MCF 10A (cell line): ENCODE data around the gene HAL. TPM values are rescaled to one million over a fixed set of nuclear protein-coding genes. Genes with fewer than 3 reads are reported as not detected.

ENCODE experiments used
- BruUV-seq: library from RNA; stranded (reverse); fragments of 400-500 nt; replicated peaks from 2 replicates; lab custom pipeline; 2021; lab: Mats Ljungman, UMichigan
- CTCF ChIA-PET: fragments of 300-600 bp; sonication (Branson Sonifier 250); formaldehyde crosslinking; extraction: SDS; loops from one replicate; lab custom pipeline; 2021; ENCODE audit warnings: antibody characterized with exemption, inconsistent platforms; lab: Yijun Ruan, JAX
- POLR2A ChIA-PET: fragments of 300-600, 350-650 bp; sonication (Branson Sonifier 250); formaldehyde crosslinking; extraction: SDS; loops from one replicate; lab custom pipeline; 2020; ENCODE audit warnings: antibody characterized with exemption, inconsistent platforms; lab: Yijun Ruan, JAX
- DNase-seq: peaks from one replicate; pipeline ENCODE4 v3.0.0-alpha.2; 2018; ENCODE audit not compliant: unreplicated experiment
- H3K27ac Mint-ChIP-seq: one replicate; pipeline ENCODE4 v1.8.0; 2022; ENCODE audit warnings: mild to moderate bottlenecking, low read depth, mixed read lengths; ENCODE audit not compliant: unreplicated experiment
- H3K27me3 Mint-ChIP-seq: one replicate; pipeline ENCODE4 v1.8.0; 2022; ENCODE audit warnings: mixed read lengths; ENCODE audit not compliant: insufficient read depth, unreplicated experiment
- H3K36me3 Mint-ChIP-seq: one replicate; pipeline ENCODE4 v1.8.0; 2022; ENCODE audit warnings: mild to moderate bottlenecking, moderate library complexity, mixed read lengths; ENCODE audit not compliant: insufficient read depth, unreplicated experiment
- H3K4me1 Mint-ChIP-seq: one replicate; pipeline ENCODE4 v1.8.0; 2022; ENCODE audit warnings: mixed read lengths; ENCODE audit not compliant: insufficient read depth, unreplicated experiment
- H3K4me3 Mint-ChIP-seq: one replicate; pipeline ENCODE4 v1.8.0; 2022; ENCODE audit warnings: mild to moderate bottlenecking, moderate library complexity, mixed read lengths; ENCODE audit not compliant: unreplicated experiment
- H3K9me3 Mint-ChIP-seq: one replicate; pipeline ENCODE4 v1.8.0; 2022; ENCODE audit warnings: mixed read lengths; ENCODE audit not compliant: unreplicated experiment
- intact Hi-C: fragments of 100-400 bp; cut with micrococcal nuclease; formaldehyde crosslinking; loops from 2 replicates; pipeline ENCODE4 v1.14.1; 2022
- total RNA-seq: library from RNA; stranded (reverse); gene quantifications from 2 replicates; pipeline ENCODE4 v1.2.3, GENCODE V29; 2022
- TF ChIP-seq, protein P1 (sequence below): fragments of 200-600 bp; IDR thresholded peaks from one replicate; pipeline ENCODE4 v1.8.0; 2022; ENCODE audit warnings: antibody characterized with exemption, mild to moderate bottlenecking; ENCODE audit not compliant: unreplicated experiment

HAL gene
- total RNA-seq, 1 experiment from 2014 or later, result 1.1 TPM

DNA sequence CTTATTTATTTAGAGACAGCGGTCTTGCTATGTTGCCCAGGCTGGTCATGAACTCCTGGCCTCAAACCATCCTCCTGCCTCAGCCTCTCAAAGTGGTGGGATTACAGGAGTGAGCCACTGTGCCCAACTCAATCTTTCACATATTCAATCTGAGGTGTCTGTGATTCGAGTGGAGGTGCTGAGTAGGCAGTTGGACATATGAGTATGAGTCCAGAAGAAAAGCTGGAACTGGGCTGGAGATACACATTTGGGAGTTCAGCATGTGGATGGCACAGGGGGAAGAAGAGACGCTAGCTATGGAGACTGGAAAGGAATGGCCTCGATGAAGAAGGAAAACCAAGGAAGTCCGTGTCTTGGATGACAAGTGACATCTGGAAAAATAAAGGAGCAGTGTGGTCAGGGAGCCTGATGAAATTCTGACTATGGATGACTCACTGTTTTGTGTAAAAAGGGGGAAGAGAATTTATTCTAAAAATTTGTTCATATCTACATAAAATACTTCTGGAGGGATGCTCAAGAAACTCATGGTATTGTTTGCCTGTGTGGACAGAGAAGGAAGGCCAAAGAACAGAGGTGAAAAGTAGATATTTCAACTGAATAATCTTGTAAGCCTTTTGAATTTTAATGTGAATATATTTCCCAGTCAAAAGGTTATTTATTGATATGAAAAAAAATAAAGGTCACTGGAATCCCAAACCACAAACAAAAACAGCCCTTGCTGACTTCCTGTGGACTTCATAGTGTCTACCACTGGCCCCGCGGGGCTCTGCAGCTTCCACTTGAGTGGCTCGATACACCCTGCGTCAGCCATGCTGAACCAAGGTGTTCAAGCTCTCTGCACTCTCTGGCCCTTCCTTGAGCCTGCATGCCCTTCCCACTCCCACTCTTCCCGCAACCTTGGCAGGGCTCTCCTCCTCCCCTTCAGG lies 48.1 kb upstream of the HAL start:
- Mint-ChIP-seq H3K4me1 (peaks cover 36% of the 10 kb centered on the region), H3K9me3 (no peaks in the 10 kb centered on the region), H3K36me3 (no peaks in the 10 kb centered on the region), H3K27ac (peak overlapping the region; percentile 87), H3K4me3 (no peak overlapping the region), H3K27me3 (no peaks in the 10 kb centered on the region)
- peak; percentile 68 for DNase-seq
- intact Hi-C loops, result no loop called here
- BruUV-seq, result no TSS peak
- ChIA-PET CTCF (no interaction called here), POLR2A (interaction anchor here (1.0 kb wide), 1 partner anchor 9 kb away, joined by 7 read pairs; the partner anchor contains the start of gene LTA4H)
- TF ChIP-seq, protein P1, sequence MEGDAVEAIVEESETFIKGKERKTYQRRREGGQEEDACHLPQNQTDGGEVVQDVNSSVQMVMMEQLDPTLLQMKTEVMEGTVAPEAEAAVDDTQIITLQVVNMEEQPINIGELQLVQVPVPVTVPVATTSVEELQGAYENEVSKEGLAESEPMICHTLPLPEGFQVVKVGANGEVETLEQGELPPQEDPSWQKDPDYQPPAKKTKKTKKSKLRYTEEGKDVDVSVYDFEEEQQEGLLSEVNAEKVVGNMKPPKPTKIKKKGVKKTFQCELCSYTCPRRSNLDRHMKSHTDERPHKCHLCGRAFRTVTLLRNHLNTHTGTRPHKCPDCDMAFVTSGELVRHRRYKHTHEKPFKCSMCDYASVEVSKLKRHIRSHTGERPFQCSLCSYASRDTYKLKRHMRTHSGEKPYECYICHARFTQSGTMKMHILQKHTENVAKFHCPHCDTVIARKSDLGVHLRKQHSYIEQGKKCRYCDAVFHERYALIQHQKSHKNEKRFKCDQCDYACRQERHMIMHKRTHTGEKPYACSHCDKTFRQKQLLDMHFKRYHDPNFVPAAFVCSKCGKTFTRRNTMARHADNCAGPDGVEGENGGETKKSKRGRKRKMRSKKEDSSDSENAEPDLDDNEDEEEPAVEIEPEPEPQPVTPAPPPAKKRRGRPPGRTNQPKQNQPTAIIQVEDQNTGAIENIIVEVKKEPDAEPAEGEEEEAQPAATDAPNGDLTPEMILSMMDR, result no peak

- Mint-ChIP-seq H3K9me3 (no peaks in the 10 kb centered on the region), H3K36me3 (no peaks in the 10 kb centered on the region), H3K4me1 (peaks cover 16% of the 10 kb centered on the region), H3K27me3 (no peaks in the 10 kb centered on the region), H3K4me3 (no peak overlapping the region), H3K27ac (no peak overlapping the region)
- no peak for DNase-seq
- BruUV-seq, result no TSS peak
- POLR2A ChIA-PET, result interaction anchor here (0.5 to 0.8 kb wide), 2 partner anchors 99 to 177 kb away, joined by 3 to 5 read pairs; no protein-coding TSS in a partner anchor
- intact Hi-C loops, result no loop called here
- CTCF ChIA-PET, result interaction anchor here (0.6 kb wide), 3 partner anchors 22 to 476 kb away, joined by 3 to 4 read pairs (median 3); no protein-coding TSS in a partner anchor
- TF ChIP-seq, protein P1, result no peak
These were observed 45.0 kb upstream of the HAL start for GRCh38 chr12:96041181-96041580.

- POLR2A ChIA-PET, result interaction anchor here (0.5 to 1.4 kb wide), 5 partner anchors 32 to 360 kb away, joined by 3 to 5 read pairs (median 4); partner anchors contain the start of gene CDK17
- H3K4me3 Mint-ChIP-seq, result no peak overlapping the region
- DNase-seq, result no peak
- H3K4me1 Mint-ChIP-seq, result peaks cover 16% of the 10 kb centered on the region
- H3K9me3 Mint-ChIP-seq, result no peaks in the 10 kb centered on the region
- no peak overlapping the region for H3K27ac Mint-ChIP-seq
- no peaks in the 10 kb centered on the region for H3K27me3 Mint-ChIP-seq
- TF ChIP-seq, protein P1, result no peak
- BruUV-seq, result no TSS peak
- CTCF ChIA-PET, result interaction anchor here (1.0 to 1.1 kb wide), 2 partner anchors 20 to 21 kb away, joined by 3 to 4 read pairs; no protein-coding TSS in a partner anchor
- H3K36me3 Mint-ChIP-seq, result no peaks in the 10 kb centered on the region
- intact Hi-C loops, result no loop called here
These were observed 44.4 kb upstream of the HAL start for GRCh38 chr12:96040305-96041133.
